ENCODE data around the gene LSP1.
"Not testable (repeated sequence)": the region's sequence is repeated elsewhere in the genome, so short reads cannot be mapped to it uniquely, and the experiment has no call there.

The LSP1 gene

GRCh38 chr11:1932681-1933080 lies 79.8 kb downstream of the LSP1 start:
- no peak for DNase-seq

GRCh38 chr11:1933416-1934334 lies 80.8 kb downstream of the LSP1 start:
- no peak for DNase-seq

- DNase-seq = no peak
Observed at GRCh38 chr11:1934335-1935155, 81.7 kb downstream of the LSP1 start.

- no peak for DNase-seq
Observed at GRCh38 chr11:1935156-1936071, 82.5 kb downstream of the LSP1 start.

- no peak for DNase-seq
Observed at GRCh38 chr11:1936072-1936780, 83.3 kb downstream of the LSP1 start.

- no peak for DNase-seq
Observed at GRCh38 chr11:1936781-1937615, 84.1 kb downstream of the LSP1 start.

- DNase-seq = no peak
Observed at GRCh38 chr11:1937616-1938342, 84.9 kb downstream of the LSP1 start.

- no peak for DNase-seq
Observed at GRCh38 chr11:1938343-1939005, 85.6 kb downstream of the LSP1 start.

- no peak for DNase-seq
Observed at GRCh38 chr11:1939006-1939625, 86.2 kb downstream of the LSP1 start.

- DNase-seq = not testable (repeated sequence)
Observed at GRCh38 chr11:1939788-1940187, 86.9 kb downstream of the LSP1 start.

Measured in activated CD4-positive, CD25-positive, alpha-beta regulatory T cell (primary cell).